Osteoblast (primary cell): ENCODE data around the gene YPEL2. TPM values are rescaled to one million over a fixed set of nuclear protein-coding genes. Genes with fewer than 3 reads are reported as not detected.

Experiments
- DNase-seq: peaks from one replicate; pipeline ENCODE4 v3.0.0; 2011; ENCODE audit warnings: low spot score, mixed read lengths; ENCODE audit not compliant: insufficient read length; ENCODE audit errors: missing footprints
- H2AFZ ChIP-seq: 2 replicates; pipeline ENCODE4 v1.6.0; 2011; ENCODE audit warnings: mild to moderate bottlenecking, low read length
- H3K27ac ChIP-seq: 2 replicates; pipeline ENCODE4 v1.5.1; 2011; ENCODE audit warnings: mild to moderate bottlenecking, low read depth, low read length, moderate library complexity
- H3K27me3 ChIP-seq: 2 replicates; pipeline ENCODE4 v1.6.0; 2012; ENCODE audit warnings: mild to moderate bottlenecking, control low read depth, inconsistent platforms, low read length, moderate library complexity; ENCODE audit not compliant: insufficient read depth
- H3K36me3 ChIP-seq: 2 replicates; pipeline ENCODE4 v1.5.1; 2011; ENCODE audit warnings: mild to moderate bottlenecking, low read length, control low read depth, moderate library complexity; ENCODE audit not compliant: insufficient read depth
- H3K4me1 ChIP-seq: 2 replicates; pipeline ENCODE4 v1.5.1; 2011; ENCODE audit warnings: mild to moderate bottlenecking, low read length, control low read depth, moderate library complexity; ENCODE audit not compliant: insufficient read depth
- H3K4me2 ChIP-seq: 2 replicates; pipeline ENCODE4 v1.6.0; 2011; ENCODE audit warnings: mild to moderate bottlenecking, low read length; ENCODE audit not compliant: insufficient read depth
- H3K4me3 ChIP-seq: fragments of 200-600 bp; sonication (generic); 3 replicates; pipeline ENCODE4 v1.5.1; 2012; ENCODE audit warnings: mild to moderate bottlenecking, low read length, inconsistent platforms; ENCODE audit not compliant: insufficient read depth
- H3K79me2 ChIP-seq: 2 replicates; pipeline ENCODE4 v1.6.0; 2012; ENCODE audit warnings: mild to moderate bottlenecking, low read length, control low read depth, inconsistent platforms; ENCODE audit not compliant: insufficient read depth
- H3K9me3 ChIP-seq: 2 replicates; pipeline ENCODE4 v1.5.1; 2011; ENCODE audit warnings: low read depth, low read length, control low read depth
- H4K20me1 ChIP-seq: 2 replicates; pipeline ENCODE4 v1.6.0; 2012; ENCODE audit warnings: mild to moderate bottlenecking, low read length, control low read depth; ENCODE audit not compliant: insufficient read depth
- total RNA-seq: library from RNA; depleted of rRNA; stranded (reverse); fragments of >200 nt; gene quantifications from 2 replicates; pipeline ENCODE4 v1.2.3, GENCODE V29; 2012
- TF ChIP-seq, protein P1 (sequence below): IDR thresholded peaks from 2 replicates; pipeline ENCODE4 v1.5.1; 2011; ENCODE audit warnings: mild to moderate bottlenecking, low read depth, low read length, moderate library complexity; ENCODE audit errors: extremely low read depth

Gene YPEL2
- total RNA-seq, 1 donor: 24.2 TPM

DNA sequence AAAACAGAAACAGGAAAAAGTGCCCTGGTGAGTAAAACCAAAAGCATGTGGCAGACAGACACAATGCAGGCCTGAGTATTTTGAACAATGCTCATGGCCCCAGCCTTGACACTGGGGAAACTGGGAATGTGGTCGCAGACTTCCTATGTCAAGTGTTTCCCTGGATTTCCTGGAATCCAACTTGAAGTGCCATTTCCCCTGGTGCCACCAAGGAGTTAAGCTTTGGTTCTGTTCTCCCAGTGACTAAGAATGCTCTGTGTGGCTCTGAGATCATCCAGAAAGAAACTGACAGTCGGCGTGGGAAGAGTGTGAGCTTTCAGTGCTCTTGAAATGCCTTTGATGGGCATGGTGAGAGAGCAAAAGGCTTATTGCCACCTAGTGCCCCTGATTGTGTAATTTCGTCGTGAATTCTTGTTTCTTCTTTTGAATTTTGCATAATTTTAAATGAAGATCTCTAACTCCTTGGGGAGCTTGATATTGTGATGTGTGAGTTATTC is 96.0 kb downstream of the YPEL2 start:
- Histone ChIP-seq H3K79me2 (no peaks in the 10 kb centered on the region), H3K4me1 (peaks cover 63% of the 10 kb centered on the region), H2AFZ (peak overlapping the region; percentile 69)

DNA sequence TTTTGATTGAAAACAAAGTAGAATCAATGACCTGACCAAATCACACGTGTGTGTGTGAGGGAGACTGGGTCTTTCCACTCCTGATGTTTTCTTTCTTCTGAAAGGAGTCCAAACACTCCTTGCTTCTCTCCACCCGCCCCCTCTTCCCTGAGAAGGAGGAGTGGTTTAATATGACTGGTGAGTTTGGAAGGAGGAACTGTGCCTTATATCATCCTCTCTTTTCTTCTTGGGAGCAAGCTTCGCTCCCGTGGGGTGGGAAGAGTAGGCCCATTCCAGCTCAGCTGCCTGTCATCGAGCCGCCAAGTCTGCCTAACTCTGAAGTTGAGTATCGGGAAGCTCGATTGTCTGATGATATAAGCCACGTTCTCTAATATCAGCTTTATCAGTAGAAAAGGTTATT is 96.5 kb downstream of the YPEL2 start:
- H3K9me3 ChIP-seq: no peaks in the 10 kb centered on the region
- no peak overlapping the region for H3K4me3 ChIP-seq
- no peaks in the 10 kb centered on the region for H3K79me2 ChIP-seq
- H3K27me3 ChIP-seq: no peaks in the 10 kb centered on the region
- peak overlapping the region; percentile 44 for H2AFZ ChIP-seq
- peak; percentile 81 for DNase-seq
- H3K4me1 ChIP-seq: peaks cover 59% of the 10 kb centered on the region
- TF ChIP-seq, protein P1, sequence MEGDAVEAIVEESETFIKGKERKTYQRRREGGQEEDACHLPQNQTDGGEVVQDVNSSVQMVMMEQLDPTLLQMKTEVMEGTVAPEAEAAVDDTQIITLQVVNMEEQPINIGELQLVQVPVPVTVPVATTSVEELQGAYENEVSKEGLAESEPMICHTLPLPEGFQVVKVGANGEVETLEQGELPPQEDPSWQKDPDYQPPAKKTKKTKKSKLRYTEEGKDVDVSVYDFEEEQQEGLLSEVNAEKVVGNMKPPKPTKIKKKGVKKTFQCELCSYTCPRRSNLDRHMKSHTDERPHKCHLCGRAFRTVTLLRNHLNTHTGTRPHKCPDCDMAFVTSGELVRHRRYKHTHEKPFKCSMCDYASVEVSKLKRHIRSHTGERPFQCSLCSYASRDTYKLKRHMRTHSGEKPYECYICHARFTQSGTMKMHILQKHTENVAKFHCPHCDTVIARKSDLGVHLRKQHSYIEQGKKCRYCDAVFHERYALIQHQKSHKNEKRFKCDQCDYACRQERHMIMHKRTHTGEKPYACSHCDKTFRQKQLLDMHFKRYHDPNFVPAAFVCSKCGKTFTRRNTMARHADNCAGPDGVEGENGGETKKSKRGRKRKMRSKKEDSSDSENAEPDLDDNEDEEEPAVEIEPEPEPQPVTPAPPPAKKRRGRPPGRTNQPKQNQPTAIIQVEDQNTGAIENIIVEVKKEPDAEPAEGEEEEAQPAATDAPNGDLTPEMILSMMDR: no peak
- H3K27ac ChIP-seq: peak overlapping the region; percentile 78
- no peaks in the 10 kb centered on the region for H3K36me3 ChIP-seq
- peak overlapping the region; percentile 64 for H3K4me2 ChIP-seq
- H4K20me1 ChIP-seq: no peaks in the 10 kb centered on the region

More for the DNA sequence above, 96.0 kb downstream of the YPEL2 start:
- H3K4me2 ChIP-seq: peak overlapping the region; percentile 64
- TF ChIP-seq, protein P1: no peak
- no peaks in the 10 kb centered on the region for H4K20me1 ChIP-seq
- H3K9me3 ChIP-seq: no peaks in the 10 kb centered on the region
- DNase-seq: peak; percentile 63
- no peak overlapping the region for H3K4me3 ChIP-seq
- peak overlapping the region; percentile 78 for H3K27ac ChIP-seq
- no peaks in the 10 kb centered on the region for H3K36me3 ChIP-seq
- H3K27me3 ChIP-seq: no peaks in the 10 kb centered on the region

DNA sequence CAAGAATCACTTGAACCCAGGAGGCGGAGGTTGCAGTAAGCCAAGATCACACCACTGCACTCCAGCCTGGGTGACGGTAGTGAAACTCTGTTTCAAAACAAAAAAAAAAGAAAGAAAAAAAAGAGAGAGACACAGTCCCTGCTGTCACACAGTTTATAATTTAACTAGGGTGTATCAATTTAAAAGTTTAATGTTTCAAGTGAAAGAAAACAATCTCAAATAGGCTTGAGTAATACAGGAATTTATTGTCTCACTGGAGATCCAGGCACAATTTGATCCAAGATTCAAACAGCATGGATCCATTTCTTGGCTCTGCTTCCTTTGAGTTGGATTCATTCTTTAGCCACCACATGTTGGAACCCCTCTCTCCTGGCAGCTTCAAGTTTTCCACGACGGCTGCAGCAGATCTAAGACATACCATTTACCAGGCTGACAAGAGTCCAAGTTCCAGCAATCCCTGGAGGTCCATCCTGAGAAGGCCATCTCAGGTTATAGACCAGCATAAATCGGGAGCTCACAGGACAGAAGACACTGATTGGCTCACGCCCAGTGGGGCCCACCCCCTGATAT is 97.5 kb downstream of the YPEL2 start:
- Histone ChIP-seq H3K36me3 (no peaks in the 10 kb centered on the region), H3K4me1 (peaks cover 49% of the 10 kb centered on the region), H3K27ac (no peak overlapping the region), H3K27me3 (no peaks in the 10 kb centered on the region), H2AFZ (peak overlapping the region; percentile 19), H3K9me3 (no peaks in the 10 kb centered on the region), H3K4me3 (no peak overlapping the region), H3K4me2 (no peak overlapping the region), H3K79me2 (no peaks in the 10 kb centered on the region), H4K20me1 (no peaks in the 10 kb centered on the region)
- TF ChIP-seq, protein P1: no peak
- no peak for DNase-seq

DNA sequence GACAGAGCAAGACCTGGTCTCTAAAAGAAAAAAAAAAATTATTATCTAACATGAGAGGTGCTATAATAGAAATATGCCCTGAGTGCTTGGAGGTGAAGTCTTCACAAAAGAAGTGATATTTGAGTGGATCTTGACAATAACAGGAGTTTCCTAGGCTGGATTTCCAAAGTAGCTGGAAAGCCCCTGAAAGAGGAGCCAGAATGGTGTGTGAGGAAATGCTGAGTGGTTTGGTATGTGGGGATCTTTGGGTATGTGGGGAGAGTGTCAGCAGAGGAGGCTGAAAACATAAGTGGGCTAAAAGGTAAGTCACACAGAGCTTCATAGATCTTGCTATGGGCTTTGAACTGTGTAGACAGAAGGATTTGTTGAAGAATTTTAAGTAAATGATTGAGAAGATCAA is 100.1 kb downstream of the YPEL2 start:
- DNase-seq: no peak
- H3K4me1 ChIP-seq: peaks cover 34% of the 10 kb centered on the region
- H3K4me2 ChIP-seq: no peak overlapping the region
- no peak overlapping the region for H3K27ac ChIP-seq
- H3K27me3 ChIP-seq: no peaks in the 10 kb centered on the region
- H4K20me1 ChIP-seq: no peaks in the 10 kb centered on the region
- TF ChIP-seq, protein P1: no peak
- no peaks in the 10 kb centered on the region for H3K79me2 ChIP-seq
- H3K4me3 ChIP-seq: no peak overlapping the region
- H2AFZ ChIP-seq: no peak overlapping the region
- no peaks in the 10 kb centered on the region for H3K9me3 ChIP-seq
- no peaks in the 10 kb centered on the region for H3K36me3 ChIP-seq
